ENCODE data around the gene EIF4E2.

DNA sequence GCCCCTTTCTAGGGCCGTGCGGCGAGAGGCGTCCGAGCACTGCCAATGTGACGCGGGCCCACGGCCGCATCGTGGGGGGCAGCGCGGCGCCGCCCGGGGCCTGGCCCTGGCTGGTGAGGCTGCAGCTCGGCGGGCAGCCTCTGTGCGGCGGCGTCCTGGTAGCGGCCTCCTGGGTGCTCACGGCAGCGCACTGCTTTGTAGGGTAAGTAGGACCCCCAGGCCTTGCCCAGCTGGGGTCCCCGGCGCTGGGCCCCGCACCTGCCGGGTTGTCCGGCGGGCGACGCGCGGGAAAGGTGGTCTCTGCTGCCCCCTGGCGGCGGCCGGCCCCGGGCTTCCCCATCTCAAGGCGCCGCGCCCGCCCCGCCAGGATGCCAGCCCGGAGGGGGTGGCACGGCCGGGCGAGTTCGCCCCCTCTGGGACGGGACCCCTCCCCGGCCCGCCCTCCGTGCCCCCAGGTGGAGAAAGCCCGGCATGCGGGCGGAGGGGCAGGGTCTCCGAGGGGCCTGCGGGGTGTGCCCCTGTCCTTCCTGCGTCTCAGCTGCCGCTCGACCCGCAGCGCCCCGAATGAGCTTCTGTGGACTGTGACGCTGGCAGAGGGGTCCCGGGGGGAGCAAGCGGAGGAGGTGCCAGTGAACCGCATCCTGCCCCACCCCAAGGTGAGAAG is 28.4 kb upstream of the EIF4E2 start:
- TF ChIP-seq FOXP2 (optimal IDR thresholded peaks at IDR 0.05; ENCODE audit: control extremely low read depth, extremely low read length, insufficient read depth): no peak
- TF ChIP-seq EZH2 (IDR thresholded peaks at IDR 0.05): no peak
- no peak for TF ChIP-seq POLR2AphosphoS5 (IDR thresholded peaks at IDR 0.05; ENCODE audit: borderline replicate concordance, low read depth, low read length)

All from SK-N-MC (cell line).